ENCODE results near the gene NIPAL1.
A peak's percentile ranks its signal among the peaks of the same experiment; 100 is the strongest.
"Not testable (repeated sequence)": the region's sequence is repeated elsewhere in the genome, so short reads cannot be mapped to it uniquely, and the experiment has no call there.

NIPAL1 gene

DNA sequence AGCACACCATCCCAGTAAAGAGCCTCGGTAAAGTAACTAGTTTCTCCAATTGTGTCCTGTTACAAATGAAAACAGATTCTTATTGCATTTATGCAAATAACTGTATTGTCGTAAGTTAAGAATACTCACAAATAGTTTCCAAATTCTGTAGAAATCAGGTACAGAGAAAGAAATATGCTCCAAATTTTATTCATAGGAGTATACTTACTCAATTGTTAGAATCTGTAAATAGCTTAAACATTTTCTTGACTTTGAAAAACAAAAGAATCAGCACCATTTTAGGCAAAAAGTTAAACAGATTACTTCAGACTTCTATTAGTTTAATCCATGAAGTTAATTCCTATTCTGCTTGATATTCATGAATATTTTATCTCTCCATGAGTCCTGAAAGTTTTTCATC is 10.8 kb upstream of the NIPAL1 start:
- no peaks in the 10 kb centered on the region for H3K27me3 ChIP-seq (ENCODE audit: control insufficient read depth in 2 of 2, insufficient read depth in 2 of 2, low read length in 2 of 2)
- H3K9ac ChIP-seq (ENCODE audit: low read depth in 1 of 2, low read length in 2 of 2): no peak overlapping the region
- H3K4me1 ChIP-seq (ENCODE audit: control insufficient read depth in 2 of 2, insufficient read depth in 2 of 2, low read length in 2 of 2): no peaks in the 10 kb centered on the region
- H3K9me3 ChIP-seq (ENCODE audit: control insufficient read depth in 2 of 2, low read length in 2 of 2): peaks cover 4% of the 10 kb centered on the region in 2 donors
- H3K4me3 ChIP-seq (ENCODE audit: low read length in 2 of 2): no peak overlapping the region
- H3K27ac ChIP-seq (ENCODE audit: low read depth in 2 of 2, low read length in 2 of 2): no peak overlapping the region
- no peaks in the 10 kb centered on the region for H3K36me3 ChIP-seq (ENCODE audit: control insufficient read depth in 2 of 2, insufficient read depth in 2 of 2, low read length in 2 of 2)

DNA sequence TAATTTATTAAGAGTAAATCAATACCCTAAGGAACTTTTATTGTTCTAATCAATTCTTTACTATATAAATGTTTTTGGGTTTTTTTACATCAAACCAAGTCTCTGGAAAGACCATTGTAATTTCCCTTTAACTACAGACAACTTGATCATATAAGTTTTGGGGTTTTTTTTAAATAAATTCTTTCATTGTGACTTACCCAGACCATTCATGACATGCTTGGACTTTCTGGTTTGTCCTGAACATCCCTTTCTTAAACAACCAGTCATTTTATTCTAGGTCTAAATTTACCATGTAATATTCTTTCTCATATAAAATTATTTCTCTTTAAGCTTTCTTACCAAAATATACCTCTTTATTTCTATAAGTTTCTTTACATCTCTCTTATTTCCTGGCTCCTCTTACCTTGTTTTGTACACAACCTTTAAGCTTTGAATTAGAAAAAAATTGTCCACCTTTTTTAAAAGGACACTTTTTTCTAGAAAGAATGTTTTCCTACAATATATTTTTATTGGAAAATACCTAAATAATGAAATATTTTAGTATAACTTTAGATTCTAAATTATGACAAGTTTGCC is 8.5 kb upstream of the NIPAL1 start:
- Histone ChIP-seq H3K4me1 (ENCODE audit: control insufficient read depth in 2 of 2, insufficient read depth in 2 of 2, low read length in 2 of 2) (no peaks in the 10 kb centered on the region), H3K27me3 (ENCODE audit: control insufficient read depth in 2 of 2, insufficient read depth in 2 of 2, low read length in 2 of 2) (no peaks in the 10 kb centered on the region), H3K4me3 (ENCODE audit: low read length in 2 of 2) (no peak overlapping the region)

DNA sequence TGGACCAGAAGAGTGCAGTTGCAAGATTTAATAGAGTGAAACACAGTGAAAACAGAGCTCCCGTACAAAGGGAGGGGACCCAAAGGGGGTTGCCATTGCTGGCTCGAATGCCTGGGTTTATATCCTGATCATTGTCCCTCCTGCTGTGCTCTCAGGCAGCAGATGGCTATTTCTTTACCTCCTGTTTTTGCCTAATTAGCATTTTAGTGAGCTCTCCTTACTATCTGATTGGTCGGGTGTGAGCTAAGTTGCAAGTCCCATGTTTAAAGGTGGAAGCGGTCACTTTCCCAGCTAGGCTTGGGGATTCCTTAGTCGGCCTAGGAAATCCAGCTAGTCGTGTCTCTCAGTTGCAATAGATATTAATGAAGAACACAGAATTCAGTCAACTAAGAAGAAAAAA is 5.7 kb upstream of the NIPAL1 start:
- not testable (repeated sequence) for H3K4me1 ChIP-seq (ENCODE audit: control insufficient read depth in 2 of 2, insufficient read depth in 2 of 2, low read length in 2 of 2); H3K4me3 ChIP-seq (ENCODE audit: low read length in 2 of 2); H3K27ac ChIP-seq (ENCODE audit: low read depth in 2 of 2, low read length in 2 of 2); H3K9me3 ChIP-seq (ENCODE audit: control insufficient read depth in 2 of 2, low read length in 2 of 2); H3K27me3 ChIP-seq (ENCODE audit: control insufficient read depth in 2 of 2, insufficient read depth in 2 of 2, low read length in 2 of 2); H3K36me3 ChIP-seq (ENCODE audit: control insufficient read depth in 2 of 2, insufficient read depth in 2 of 2, low read length in 2 of 2); H3K9ac ChIP-seq (ENCODE audit: low read depth in 1 of 2, low read length in 2 of 2)

More for the DNA sequence above, 8.5 kb upstream of the NIPAL1 start:
- no peak overlapping the region for H3K9ac ChIP-seq (ENCODE audit: low read depth in 1 of 2, low read length in 2 of 2)
- no peaks in the 10 kb centered on the region for H3K36me3 ChIP-seq (ENCODE audit: control insufficient read depth in 2 of 2, insufficient read depth in 2 of 2, low read length in 2 of 2)
- peaks cover 4% of the 10 kb centered on the region in 2 donors for H3K9me3 ChIP-seq (ENCODE audit: control insufficient read depth in 2 of 2, low read length in 2 of 2)
- no peak overlapping the region for H3K27ac ChIP-seq (ENCODE audit: low read depth in 2 of 2, low read length in 2 of 2)

DNA sequence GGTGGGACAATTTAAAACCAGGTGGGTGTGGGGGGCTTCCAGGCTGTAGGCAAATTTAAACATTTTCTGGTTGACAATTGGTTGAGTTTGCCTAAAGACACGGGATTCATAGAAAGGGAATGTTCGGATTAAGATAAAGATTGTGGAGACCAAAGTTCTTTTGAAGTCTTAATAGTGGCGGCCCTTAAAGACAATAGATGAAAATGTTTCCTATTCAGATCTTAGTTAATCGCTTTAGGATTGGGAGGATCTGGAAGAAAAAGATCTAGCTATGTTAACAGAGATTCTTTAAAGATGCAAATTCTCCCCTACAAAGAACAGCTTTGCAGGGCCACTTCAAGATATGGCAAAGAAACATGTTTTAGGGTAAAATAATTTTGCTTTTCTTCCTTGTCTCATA is 4.8 kb upstream of the NIPAL1 start:
- Histone ChIP-seq H3K27ac (ENCODE audit: low read depth in 2 of 2, low read length in 2 of 2) (no peak overlapping the region), H3K9ac (ENCODE audit: low read depth in 1 of 2, low read length in 2 of 2) (no peak overlapping the region), H3K4me1 (ENCODE audit: control insufficient read depth in 2 of 2, insufficient read depth in 2 of 2, low read length in 2 of 2) (peaks cover 7 to 9% of the 10 kb centered on the region in 2 donors), H3K27me3 (ENCODE audit: control insufficient read depth in 2 of 2, insufficient read depth in 2 of 2, low read length in 2 of 2) (peaks cover 0 to 3% of the 10 kb centered on the region in 2 donors), H3K9me3 (ENCODE audit: control insufficient read depth in 2 of 2, low read length in 2 of 2) (peaks cover 0 to 4% of the 10 kb centered on the region in 2 donors), H3K36me3 (ENCODE audit: control insufficient read depth in 2 of 2, insufficient read depth in 2 of 2, low read length in 2 of 2) (no peaks in the 10 kb centered on the region), H3K4me3 (ENCODE audit: low read length in 2 of 2) (no peak overlapping the region)

DNA sequence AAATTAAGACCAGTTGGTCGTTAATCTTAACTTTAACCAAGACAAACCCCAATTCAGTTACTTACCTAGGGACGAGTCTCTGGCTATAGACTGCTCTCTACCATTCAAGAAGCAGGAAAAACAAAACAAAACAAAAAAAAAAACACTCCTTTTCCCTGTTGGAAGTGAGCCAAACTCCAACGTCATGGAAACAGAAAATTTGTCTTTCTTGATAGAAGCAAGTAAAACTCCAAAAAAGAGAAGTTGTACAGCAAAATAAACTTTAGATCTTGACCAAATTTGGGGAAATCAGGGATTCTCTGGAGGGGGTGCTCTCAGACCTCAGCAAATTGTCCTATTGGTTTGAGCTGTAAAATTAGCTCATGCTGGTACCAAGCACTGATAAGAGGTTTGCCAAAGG is 3.7 kb upstream of the NIPAL1 start:
- no peak overlapping the region for H3K27ac ChIP-seq (ENCODE audit: low read depth in 2 of 2, low read length in 2 of 2)
- no peak overlapping the region for H3K4me3 ChIP-seq (ENCODE audit: low read length in 2 of 2)

DNA sequence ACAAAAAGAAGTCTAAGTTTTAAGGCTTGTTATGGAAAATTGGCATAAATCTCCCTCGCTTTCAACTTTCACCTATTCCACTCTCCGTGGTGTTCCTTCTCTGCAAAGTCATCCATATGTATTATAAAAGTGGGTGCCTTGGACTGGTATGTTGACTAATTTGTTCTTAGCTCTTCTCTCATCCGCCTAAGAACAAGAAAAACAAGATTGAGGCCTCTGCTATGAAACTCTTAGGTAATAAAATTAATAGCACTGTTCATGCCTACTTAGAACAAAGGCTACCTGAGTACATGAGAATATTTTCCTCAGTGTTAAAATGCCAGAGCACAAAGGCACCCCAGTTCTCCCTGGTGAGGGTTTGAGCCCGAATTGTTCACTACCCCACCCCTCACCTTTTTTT is 1.4 kb upstream of the NIPAL1 start:
- Histone ChIP-seq H3K36me3 (ENCODE audit: control insufficient read depth in 2 of 2, insufficient read depth in 2 of 2, low read length in 2 of 2) (no peaks in the 10 kb centered on the region), H3K9me3 (ENCODE audit: control insufficient read depth in 2 of 2, low read length in 2 of 2) (no peaks in the 10 kb centered on the region), H3K4me3 (ENCODE audit: low read length in 2 of 2) (peak overlapping the region; percentile 78 to 91), H3K27ac (ENCODE audit: low read depth in 2 of 2, low read length in 2 of 2) (peak overlapping the region in 1 of 2 donors; percentile 82), H3K27me3 (ENCODE audit: control insufficient read depth in 2 of 2, insufficient read depth in 2 of 2, low read length in 2 of 2) (peaks cover 0 to 3% of the 10 kb centered on the region in 2 donors), H3K4me1 (ENCODE audit: control insufficient read depth in 2 of 2, insufficient read depth in 2 of 2, low read length in 2 of 2) (peaks cover 13 to 24% of the 10 kb centered on the region in 2 donors), H3K9ac (ENCODE audit: low read depth in 1 of 2, low read length in 2 of 2) (no peak overlapping the region)

More for the DNA sequence above, 3.7 kb upstream of the NIPAL1 start:
- Histone ChIP-seq H3K36me3 (ENCODE audit: control insufficient read depth in 2 of 2, insufficient read depth in 2 of 2, low read length in 2 of 2) (no peaks in the 10 kb centered on the region), H3K9ac (ENCODE audit: low read depth in 1 of 2, low read length in 2 of 2) (no peak overlapping the region), H3K4me1 (ENCODE audit: control insufficient read depth in 2 of 2, insufficient read depth in 2 of 2, low read length in 2 of 2) (peaks cover 7 to 9% of the 10 kb centered on the region in 2 donors), H3K27me3 (ENCODE audit: control insufficient read depth in 2 of 2, insufficient read depth in 2 of 2, low read length in 2 of 2) (peaks cover 0 to 3% of the 10 kb centered on the region in 2 donors), H3K9me3 (ENCODE audit: control insufficient read depth in 2 of 2, low read length in 2 of 2) (peaks cover 0 to 2% of the 10 kb centered on the region in 2 donors)

DNA sequence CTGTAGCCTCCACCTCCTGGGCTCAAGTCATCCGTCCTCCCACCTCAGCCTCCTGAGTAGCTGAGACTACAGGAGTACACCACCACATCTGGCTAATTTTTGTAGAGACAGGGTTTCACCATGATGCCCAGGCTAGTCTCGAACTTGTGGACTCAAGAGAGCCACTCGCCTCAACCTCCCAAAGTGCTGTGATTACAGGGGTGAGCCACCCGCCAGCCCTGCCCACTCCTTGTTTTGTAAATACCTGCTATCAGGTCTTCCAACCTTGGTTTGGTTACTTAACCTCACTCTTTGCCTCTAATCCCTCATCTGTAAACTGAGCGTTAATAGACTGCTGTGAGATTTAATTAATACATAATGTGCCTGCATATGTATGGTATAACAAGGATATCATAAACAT is 894 bp upstream of the NIPAL1 start:
- Histone ChIP-seq H3K9ac (ENCODE audit: low read depth in 1 of 2, low read length in 2 of 2) (peak overlapping the region; percentile 15 to 80), H3K4me3 (ENCODE audit: low read length in 2 of 2) (peak overlapping the region; percentile 78 to 91), H3K4me1 (ENCODE audit: control insufficient read depth in 2 of 2, insufficient read depth in 2 of 2, low read length in 2 of 2) (peaks cover 13 to 29% of the 10 kb centered on the region in 2 donors), H3K9me3 (ENCODE audit: control insufficient read depth in 2 of 2, low read length in 2 of 2) (no peaks in the 10 kb centered on the region), H3K27me3 (ENCODE audit: control insufficient read depth in 2 of 2, insufficient read depth in 2 of 2, low read length in 2 of 2) (peaks cover 0 to 3% of the 10 kb centered on the region in 2 donors), H3K36me3 (ENCODE audit: control insufficient read depth in 2 of 2, insufficient read depth in 2 of 2, low read length in 2 of 2) (no peaks in the 10 kb centered on the region), H3K27ac (ENCODE audit: low read depth in 2 of 2, low read length in 2 of 2) (peak overlapping the region; percentile 82 to 88)

DNA sequence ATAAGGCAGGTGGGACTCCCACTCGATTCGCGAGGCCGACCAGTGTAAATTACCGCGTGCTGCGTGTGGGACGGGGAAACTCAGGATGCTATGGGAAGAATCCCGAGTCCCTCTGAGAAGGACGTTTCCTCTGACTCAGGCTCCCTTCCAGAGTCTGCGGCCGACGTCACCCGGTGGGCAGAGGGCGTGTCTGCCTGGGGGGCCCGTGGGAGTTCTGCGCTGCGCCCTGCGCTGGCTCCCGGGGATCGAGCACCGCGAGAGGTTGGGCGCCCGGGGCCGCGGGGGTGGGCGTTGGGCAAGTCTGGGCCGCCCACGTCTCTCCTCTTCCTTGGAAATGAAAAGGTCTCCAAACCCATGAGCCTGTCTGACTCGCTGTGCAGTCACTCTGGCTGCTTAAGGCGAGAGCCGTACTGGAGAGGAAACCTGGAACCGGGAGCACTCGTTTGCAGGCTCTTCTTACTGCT is 568 bp downstream of the NIPAL1 start:
- peak overlapping the region; percentile 78 to 91 for H3K4me3 ChIP-seq (ENCODE audit: low read length in 2 of 2)
- H3K9me3 ChIP-seq (ENCODE audit: control insufficient read depth in 2 of 2, low read length in 2 of 2): no peaks in the 10 kb centered on the region
- H3K27me3 ChIP-seq (ENCODE audit: control insufficient read depth in 2 of 2, insufficient read depth in 2 of 2, low read length in 2 of 2): peaks cover 0 to 3% of the 10 kb centered on the region in 2 donors
- H3K9ac ChIP-seq (ENCODE audit: low read depth in 1 of 2, low read length in 2 of 2): peak overlapping the region; percentile 80 to 86
- no peaks in the 10 kb centered on the region for H3K36me3 ChIP-seq (ENCODE audit: control insufficient read depth in 2 of 2, insufficient read depth in 2 of 2, low read length in 2 of 2)
- H3K4me1 ChIP-seq (ENCODE audit: control insufficient read depth in 2 of 2, insufficient read depth in 2 of 2, low read length in 2 of 2): peaks cover 20 to 33% of the 10 kb centered on the region in 2 donors
- H3K27ac ChIP-seq (ENCODE audit: low read depth in 2 of 2, low read length in 2 of 2): peak overlapping the region; percentile 82 to 88

DNA sequence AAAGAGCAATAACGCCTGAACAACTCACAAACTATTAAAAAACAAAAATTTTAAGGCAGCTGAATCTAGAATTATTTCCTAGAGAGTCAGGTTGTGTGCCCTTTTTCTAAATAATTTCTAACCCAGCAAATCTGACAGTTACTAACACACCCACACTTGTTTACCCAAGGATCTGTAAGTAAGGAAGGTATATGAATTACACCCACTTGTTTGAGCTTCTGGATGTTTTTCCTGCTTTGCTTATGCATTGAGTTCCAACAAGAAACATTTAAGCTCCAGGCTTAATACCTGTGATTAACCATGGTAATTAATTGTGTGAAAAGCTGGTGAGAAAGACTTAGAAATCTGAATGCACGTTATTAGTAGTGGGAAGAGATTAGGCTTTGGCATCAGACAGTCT is 1.5 kb downstream of the NIPAL1 start:
- H3K9ac ChIP-seq (ENCODE audit: low read depth in 1 of 2, low read length in 2 of 2): peak overlapping the region; percentile 80 to 86
- peaks cover 0 to 3% of the 10 kb centered on the region in 2 donors for H3K27me3 ChIP-seq (ENCODE audit: control insufficient read depth in 2 of 2, insufficient read depth in 2 of 2, low read length in 2 of 2)
- no peaks in the 10 kb centered on the region for H3K36me3 ChIP-seq (ENCODE audit: control insufficient read depth in 2 of 2, insufficient read depth in 2 of 2, low read length in 2 of 2)
- H3K4me3 ChIP-seq (ENCODE audit: low read length in 2 of 2): peak overlapping the region; percentile 78 to 91
- H3K9me3 ChIP-seq (ENCODE audit: control insufficient read depth in 2 of 2, low read length in 2 of 2): no peaks in the 10 kb centered on the region
- H3K4me1 ChIP-seq (ENCODE audit: control insufficient read depth in 2 of 2, insufficient read depth in 2 of 2, low read length in 2 of 2): peaks cover 20 to 39% of the 10 kb centered on the region in 2 donors
- H3K27ac ChIP-seq (ENCODE audit: low read depth in 2 of 2, low read length in 2 of 2): peak overlapping the region; percentile 82 to 88

DNA sequence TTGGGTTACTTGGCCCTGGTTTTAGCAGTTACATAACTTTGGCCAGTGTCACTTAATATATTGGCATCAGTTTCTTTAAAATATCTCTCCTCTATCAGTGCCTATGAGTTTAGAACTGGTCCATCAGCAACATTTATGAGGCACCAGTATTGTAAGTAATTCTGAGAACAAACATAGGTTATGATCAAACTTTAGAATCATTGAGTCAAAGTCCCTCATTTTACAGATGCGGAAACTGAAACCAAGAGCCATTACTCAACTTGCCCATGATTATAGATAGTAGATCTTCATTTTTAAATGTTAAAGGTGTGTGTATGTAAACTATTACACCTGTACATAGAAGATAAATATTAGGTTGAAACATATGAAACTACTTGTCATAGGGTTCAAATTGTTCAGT is 4.5 kb downstream of the NIPAL1 start:
- peak overlapping the region in 1 of 2 donors; percentile 53 for H3K27ac ChIP-seq (ENCODE audit: low read depth in 2 of 2, low read length in 2 of 2)
- H3K27me3 ChIP-seq (ENCODE audit: control insufficient read depth in 2 of 2, insufficient read depth in 2 of 2, low read length in 2 of 2): no peaks in the 10 kb centered on the region
- peak overlapping the region in 1 of 2 donors; percentile 27 for H3K4me3 ChIP-seq (ENCODE audit: low read length in 2 of 2)
- H3K9ac ChIP-seq (ENCODE audit: low read depth in 1 of 2, low read length in 2 of 2): no peak overlapping the region
- H3K36me3 ChIP-seq (ENCODE audit: control insufficient read depth in 2 of 2, insufficient read depth in 2 of 2, low read length in 2 of 2): peaks cover 8% of the 10 kb centered on the region in 2 donors
- peaks cover 17 to 42% of the 10 kb centered on the region in 2 donors for H3K4me1 ChIP-seq (ENCODE audit: control insufficient read depth in 2 of 2, insufficient read depth in 2 of 2, low read length in 2 of 2)
- no peaks in the 10 kb centered on the region for H3K9me3 ChIP-seq (ENCODE audit: control insufficient read depth in 2 of 2, low read length in 2 of 2)
